DND-41 (cell line): ENCODE results near the gene TSC22D4.
A peak's percentile ranks its signal among the peaks of the same experiment; 100 is the strongest.

Experiments used
- EZH2 ChIP-seq: IDR thresholded peaks from 3 replicates; pipeline ENCODE4 v1.6.1; 2012; ENCODE audit warnings: borderline replicate concordance, low read depth, mild to moderate bottlenecking, moderate library complexity, low read length, inconsistent platforms; ENCODE audit not compliant: severe bottlenecking
- TF ChIP-seq, protein P1 (sequence below): IDR thresholded peaks from 2 replicates; pipeline ENCODE4 v1.5.1; 2012; ENCODE audit warnings: borderline replicate concordance, low read length, moderate library complexity, mild to moderate bottlenecking; ENCODE audit not compliant: poor library complexity, severe bottlenecking; ENCODE audit errors: extremely low read depth

DNA sequence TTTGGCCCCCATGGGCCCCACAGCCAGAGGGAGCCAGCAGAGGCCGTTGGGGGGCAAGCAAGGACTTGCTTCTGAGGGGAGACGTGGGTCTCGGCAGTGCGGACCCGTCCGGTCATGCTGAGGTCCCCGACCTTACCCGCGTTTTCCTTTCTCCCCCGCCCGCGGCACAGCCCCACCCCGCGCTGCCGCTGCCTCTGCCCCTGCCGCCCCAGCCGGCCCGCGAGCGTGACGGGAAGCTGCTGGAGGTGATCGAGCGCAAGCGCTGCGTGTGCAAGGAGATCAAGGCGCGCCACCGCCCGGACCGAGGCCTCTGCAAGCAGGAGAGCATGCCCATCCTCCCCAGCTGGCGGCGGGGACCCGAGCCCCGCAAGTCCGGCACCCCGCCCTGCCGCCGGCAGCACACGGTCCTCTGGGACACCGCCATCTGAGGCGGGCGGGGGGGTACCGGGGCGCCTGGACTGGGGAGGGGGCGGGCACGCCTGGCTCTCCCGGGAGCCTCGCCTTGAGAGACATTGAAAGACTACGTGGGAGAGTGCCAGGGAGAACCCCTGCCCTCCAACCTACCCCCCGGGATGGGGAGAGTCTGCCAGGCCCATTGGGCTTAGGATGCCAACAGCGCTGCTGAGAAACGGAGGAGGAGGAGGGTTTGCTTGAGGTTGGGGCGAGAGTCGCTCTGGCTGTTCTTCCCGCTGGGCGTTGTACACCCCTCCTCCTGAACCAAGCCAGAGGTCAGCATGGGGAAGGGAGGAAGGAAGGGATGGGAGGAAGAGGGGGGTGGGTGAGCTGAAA is 14.7 kb upstream of the TSC22D4 start:
- TF ChIP-seq, protein P1, sequence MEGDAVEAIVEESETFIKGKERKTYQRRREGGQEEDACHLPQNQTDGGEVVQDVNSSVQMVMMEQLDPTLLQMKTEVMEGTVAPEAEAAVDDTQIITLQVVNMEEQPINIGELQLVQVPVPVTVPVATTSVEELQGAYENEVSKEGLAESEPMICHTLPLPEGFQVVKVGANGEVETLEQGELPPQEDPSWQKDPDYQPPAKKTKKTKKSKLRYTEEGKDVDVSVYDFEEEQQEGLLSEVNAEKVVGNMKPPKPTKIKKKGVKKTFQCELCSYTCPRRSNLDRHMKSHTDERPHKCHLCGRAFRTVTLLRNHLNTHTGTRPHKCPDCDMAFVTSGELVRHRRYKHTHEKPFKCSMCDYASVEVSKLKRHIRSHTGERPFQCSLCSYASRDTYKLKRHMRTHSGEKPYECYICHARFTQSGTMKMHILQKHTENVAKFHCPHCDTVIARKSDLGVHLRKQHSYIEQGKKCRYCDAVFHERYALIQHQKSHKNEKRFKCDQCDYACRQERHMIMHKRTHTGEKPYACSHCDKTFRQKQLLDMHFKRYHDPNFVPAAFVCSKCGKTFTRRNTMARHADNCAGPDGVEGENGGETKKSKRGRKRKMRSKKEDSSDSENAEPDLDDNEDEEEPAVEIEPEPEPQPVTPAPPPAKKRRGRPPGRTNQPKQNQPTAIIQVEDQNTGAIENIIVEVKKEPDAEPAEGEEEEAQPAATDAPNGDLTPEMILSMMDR, result no peak
- peak; percentile 73 for TF ChIP-seq EZH2
